Measurements from ENCODE around the gene ATXN10.
"Not testable (repeated sequence)": the region's sequence is repeated elsewhere in the genome, so short reads cannot be mapped to it uniquely, and the experiment has no call there.

ATXN10 gene

GRCh38 chr22:45784357-45785277 lies 113.0 kb downstream of the ATXN10 start:
- no peak for DNase-seq (ENCODE audit: low read depth)

DNA sequence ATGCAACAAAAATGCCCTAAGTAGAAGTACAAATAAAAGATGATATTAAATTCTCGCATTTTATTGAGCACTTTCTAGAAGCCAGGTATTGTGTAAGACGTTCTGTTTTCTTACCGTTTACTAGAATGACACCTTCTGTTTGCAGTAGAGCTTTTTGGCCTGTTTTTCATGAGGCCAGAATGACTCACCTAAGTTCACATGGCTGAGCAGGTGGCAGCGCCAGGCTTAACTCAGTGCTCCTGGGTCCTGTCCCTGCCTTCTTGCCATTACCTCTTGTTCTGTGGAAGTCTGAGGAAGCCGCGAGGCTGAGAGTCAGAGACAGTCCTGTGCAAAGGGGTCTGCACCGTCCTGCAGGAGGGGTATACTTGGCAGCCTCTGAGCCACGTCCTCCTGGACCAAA lies 113.8 kb downstream of the ATXN10 start:
- peak; percentile 59 for DNase-seq (ENCODE audit: low read depth)

- DNase-seq (ENCODE audit: low read depth), result no peak
These were observed 115.1 kb downstream of the ATXN10 start for GRCh38 chr22:45786726-45787125.

- DNase-seq (ENCODE audit: low read depth), result no peak
These were observed 116.1 kb downstream of the ATXN10 start for GRCh38 chr22:45787759-45788158.

DNA sequence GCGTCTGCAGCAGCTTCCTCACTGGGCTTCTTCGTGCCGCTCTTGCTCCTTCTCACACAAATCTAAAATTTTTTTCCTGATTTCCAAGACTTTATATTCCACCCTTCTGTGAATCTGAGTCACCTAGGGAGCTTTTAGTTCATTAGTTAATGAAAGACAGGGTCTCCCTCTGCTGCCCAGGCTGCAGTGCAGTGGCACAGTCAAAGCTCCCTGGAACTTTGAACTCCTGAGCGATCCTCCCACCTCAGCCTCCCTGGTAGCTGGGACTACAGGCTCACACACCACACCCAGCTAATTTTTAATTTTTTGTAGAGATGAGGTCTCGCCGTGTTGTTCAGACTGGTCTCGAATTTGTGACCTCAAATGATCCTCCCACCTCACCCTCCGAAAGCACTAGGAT lies 116.9 kb downstream of the ATXN10 start:
- DNase-seq (ENCODE audit: low read depth), result no peak

DNA sequence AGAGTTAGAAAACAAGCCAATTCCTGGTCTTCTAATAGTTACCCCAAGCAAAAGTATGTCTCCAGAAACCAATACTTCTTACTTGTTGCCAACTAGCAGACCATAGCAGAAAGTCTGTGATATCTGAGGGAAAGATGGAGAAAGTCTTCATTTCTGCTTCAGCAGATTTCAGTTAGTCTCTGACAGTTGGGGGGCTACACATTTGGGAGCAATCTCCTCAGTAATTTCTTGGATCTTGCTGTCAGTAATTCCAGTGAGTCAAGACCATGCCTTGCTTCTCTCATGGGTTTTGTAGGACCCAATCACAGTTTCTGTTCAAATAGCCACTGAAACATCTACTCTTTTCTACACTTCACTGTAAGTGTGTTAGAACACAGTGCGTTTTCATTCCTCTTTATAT lies 118.8 kb downstream of the ATXN10 start:
- no peak for DNase-seq (ENCODE audit: low read depth)

DNA sequence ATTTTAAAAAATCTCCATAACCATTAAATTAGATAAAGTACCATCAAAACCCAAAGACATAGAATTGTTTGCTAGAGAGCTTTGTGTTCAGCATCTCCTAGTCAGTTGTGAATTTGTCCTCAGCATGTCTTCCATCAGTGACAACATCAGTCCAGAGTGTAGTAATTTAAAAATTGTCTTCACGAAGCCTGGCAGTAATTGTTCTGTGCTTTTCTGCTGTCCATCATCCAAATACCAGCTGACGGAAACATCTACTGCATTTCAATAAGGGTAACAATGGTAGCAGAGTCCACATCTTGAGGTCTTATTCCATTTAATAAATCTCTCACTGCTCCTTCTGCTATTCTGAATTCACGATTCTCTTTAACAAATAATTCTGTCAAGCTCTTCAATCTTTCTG lies 121.5 kb downstream of the ATXN10 start:
- no peak for DNase-seq (ENCODE audit: low read depth)

GRCh38 chr22:45793892-45794291 lies 122.3 kb downstream of the ATXN10 start:
- DNase-seq (ENCODE audit: low read depth), result no peak

DNA sequence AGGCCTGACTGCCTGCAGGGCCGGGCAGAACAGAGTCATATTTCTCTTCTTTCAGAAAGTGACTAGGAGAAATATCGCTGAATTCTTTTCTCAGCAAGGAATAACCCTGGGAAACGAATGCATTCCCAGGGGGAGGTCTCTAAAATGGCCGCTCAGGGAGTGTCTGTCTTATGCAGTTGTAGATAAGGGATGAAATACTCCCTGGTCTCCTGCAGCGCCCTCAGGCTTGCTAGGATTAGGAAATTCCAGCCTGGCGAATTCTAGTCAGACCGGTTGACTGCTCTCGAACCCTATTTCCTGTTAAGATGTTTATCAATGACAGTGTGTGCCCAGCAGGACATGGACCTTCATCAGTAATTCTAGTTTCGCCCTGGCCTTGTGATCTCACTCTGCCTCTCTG lies 124.4 kb downstream of the ATXN10 start:
- not testable (repeated sequence) for DNase-seq (ENCODE audit: low read depth)

DNA sequence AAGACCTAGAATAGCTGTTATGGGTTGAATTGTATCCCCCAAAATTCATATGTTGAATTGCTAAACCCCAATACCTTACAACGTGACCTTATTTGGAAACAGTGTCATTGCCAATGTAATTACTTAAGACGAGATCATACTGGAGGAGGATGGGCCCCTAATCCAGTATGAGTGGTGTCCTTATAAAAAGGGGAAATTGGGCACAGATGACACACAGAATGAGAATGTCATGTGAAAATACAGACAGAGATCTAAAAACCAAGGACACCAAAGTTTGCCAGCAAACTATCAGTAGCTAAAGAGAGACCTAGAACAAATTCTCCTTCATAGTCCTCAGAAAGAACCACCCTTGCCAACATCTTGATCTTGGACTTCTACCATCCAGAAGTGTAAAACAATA lies 127.7 kb downstream of the ATXN10 start:
- no peak for DNase-seq (ENCODE audit: low read depth)

- DNase-seq (ENCODE audit: low read depth), result no peak
These were observed 130.4 kb downstream of the ATXN10 start for GRCh38 chr22:45802054-45802453.

DNA sequence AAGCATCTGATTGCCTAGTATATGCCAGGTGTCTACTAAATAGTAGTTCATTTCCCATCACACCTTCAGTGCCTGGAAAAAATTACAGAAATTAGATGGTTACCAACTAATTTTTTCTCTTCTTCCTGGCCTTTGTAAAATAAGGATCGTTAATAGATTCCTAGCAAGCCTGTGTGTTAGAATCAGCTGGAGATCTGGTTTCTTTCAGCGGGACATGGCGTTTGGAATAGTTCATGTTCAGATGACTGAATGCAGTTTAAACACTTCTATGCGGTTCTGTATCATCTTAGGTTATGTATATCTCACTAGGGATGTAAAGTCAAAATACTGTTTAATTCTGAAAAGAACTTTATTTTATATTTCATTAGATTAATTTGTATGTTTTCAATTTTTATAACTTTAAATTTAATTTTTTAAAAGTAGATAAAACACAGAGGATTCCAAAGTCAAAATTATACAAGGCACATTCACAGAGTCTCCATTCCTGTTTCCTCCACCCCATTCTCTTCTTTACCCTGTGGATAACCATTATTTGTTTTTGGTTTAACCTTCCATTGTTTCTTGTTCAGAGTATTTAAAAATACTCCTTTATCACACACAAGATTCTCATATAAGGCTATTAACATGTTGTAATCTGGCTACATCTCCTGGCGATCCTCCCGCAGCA lies 132.8 kb downstream of the ATXN10 start:
- no peak for DNase-seq (ENCODE audit: low read depth)

DNA sequence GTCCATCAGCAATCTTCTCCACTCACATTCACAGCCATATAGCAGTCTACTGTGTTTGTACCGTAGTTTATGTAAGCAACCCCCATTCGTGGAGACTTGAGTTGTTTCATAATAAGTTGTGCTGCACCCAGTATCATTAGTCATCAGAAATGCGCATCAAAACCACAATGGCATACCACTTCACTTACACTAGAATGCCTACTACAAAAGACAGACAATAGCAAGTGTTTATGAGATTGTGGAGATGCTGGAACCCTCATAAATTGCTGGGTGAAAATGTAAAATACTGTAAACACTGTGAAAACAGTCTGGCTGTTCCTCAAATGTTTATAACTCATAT lies 133.3 kb downstream of the ATXN10 start:
- DNase-seq (ENCODE audit: low read depth), result peak; percentile 99

DNA sequence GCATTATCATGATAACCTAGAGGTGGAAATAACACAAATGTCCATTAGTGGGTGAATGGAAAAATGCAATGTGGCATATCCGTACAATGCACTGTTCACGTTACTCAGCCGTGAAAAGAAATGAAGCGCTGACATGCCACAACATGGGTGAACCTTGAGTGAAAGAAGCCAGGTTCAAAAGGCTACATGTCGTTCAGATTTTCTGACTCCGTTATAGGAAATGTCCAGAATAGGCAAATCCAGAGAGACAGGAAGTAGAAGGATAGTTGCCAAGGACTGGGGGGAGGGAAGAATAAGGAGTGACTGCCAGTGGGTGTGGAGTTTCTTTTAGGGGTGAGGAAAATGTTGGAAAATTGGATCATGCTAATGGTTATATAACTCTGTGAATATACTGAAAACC lies 133.8 kb downstream of the ATXN10 start:
- DNase-seq (ENCODE audit: low read depth), result peak; percentile 46

- peak; percentile 46 for DNase-seq (ENCODE audit: low read depth)
These were observed 135.7 kb downstream of the ATXN10 start for GRCh38 chr22:45807156-45807915.

GRCh38 chr22:45812910-45813309 lies 141.3 kb downstream of the ATXN10 start:
- no peak for DNase-seq (ENCODE audit: low read depth)

- DNase-seq (ENCODE audit: low read depth), result no peak
These were observed 142.6 kb downstream of the ATXN10 start for GRCh38 chr22:45814198-45814597.

GRCh38 chr22:45816776-45817175 lies 145.1 kb downstream of the ATXN10 start:
- DNase-seq (ENCODE audit: low read depth), result no peak

DNA sequence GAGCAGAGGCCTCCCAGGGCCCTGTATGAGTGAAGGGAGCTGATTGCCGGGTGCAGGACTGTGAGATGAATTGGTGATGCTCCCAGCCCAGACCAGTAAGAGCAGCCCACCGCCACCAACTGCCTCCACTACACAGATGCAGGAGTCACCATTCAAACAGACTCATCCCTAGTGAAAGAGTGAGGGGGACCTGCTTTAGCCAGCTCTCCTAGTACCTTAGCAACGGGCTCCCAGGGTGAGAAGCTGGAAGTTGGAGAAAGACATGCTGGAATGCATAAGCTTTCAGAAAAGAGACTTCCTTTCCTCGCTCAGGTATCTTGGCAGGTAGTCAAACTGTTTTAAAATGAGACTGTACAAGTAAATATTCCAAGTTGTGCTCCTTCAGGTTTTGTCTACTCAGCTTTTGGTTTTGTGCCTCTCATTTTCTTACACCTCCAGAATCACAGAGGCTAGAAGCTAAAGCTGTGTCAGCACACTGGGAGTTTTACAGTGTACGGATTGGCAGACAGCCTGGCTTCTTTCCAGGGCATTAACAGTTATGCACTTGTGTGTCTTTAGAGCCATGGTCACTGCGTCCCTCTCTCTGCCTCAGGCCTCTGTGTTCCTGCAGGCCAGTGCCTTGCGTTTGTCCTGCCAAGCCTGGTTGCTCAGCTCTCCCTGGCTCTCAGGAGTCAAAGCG lies 146.2 kb downstream of the ATXN10 start:
- peak; percentile 50 for DNase-seq (ENCODE audit: low read depth)

GRCh38 chr22:45818424-45819085 lies 146.9 kb downstream of the ATXN10 start:
- DNase-seq (ENCODE audit: low read depth), result no peak

DNA sequence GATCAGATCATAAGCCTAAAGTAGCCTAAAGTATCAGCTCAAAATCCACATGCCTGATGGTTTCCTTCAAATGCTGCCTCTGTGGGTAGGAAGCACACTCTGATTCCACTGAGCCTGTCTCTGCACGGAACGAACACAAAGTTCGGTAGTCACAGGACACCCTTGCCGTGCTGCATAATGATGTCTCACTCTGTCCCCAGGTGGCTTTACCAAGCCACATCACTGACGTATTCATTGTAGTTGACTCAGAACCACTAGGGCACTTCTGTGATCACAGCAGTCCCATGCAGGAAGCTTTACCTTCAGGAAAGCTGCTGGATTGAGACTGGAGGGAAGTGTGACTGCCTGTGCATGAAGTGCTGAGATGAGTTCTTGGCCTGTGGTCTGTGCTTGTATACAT lies 147.7 kb downstream of the ATXN10 start:
- DNase-seq (ENCODE audit: low read depth), result no peak

DNA sequence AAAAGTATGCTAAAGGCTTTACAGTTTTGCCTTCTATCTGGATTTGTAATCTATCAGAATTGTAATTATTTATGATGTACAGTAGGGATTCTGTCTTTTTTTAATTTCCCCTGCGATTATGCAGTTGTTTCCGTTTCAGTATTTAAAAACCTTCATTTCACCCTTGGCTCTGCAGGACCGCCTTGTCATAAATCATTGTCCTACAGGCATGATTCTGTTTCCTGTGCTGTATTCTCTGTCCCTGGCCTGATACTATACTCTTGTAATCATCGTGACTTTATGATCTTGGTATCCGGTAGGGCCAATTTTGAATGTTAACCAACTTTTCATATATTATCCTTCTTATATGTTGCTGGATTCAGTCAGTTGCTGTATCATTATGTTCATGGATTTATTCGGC lies 151.7 kb downstream of the ATXN10 start:
- no peak for DNase-seq (ENCODE audit: low read depth)

Measured in iris pigment epithelial cell (primary cell).